Raji (cell line): ENCODE measurements around the gene FXYD7.
A peak's percentile ranks its signal among the peaks of the same experiment; 100 is the strongest.

Experiments used
- POLR2A ChIP-seq: IDR thresholded peaks from 2 replicates; pipeline ENCODE4 v1.6.1; 2011; ENCODE audit warnings: low read depth, low read length, control low read depth; ENCODE audit not compliant: insufficient read depth

The FXYD7 gene

DNA sequence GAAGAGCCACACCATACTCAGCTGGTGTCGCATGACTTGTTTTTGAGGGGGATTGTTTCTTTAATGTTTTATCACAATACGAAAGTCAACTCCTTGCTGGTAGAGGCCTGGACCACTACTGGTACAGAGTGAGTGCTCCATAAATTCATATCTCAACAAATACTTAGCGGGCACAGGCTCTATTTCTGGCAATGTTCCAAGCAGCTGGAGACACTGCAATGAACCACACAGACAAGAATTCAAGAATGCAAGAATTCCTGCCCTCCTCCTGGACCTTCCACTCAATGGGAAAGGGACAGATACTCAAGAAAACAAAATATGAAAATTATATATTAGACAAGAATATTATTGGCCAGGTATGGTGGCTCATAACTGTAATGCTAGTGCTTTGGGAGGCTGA lies 6.4 kb downstream of the FXYD7 start:
- TF ChIP-seq POLR2A, result no peak

DNA sequence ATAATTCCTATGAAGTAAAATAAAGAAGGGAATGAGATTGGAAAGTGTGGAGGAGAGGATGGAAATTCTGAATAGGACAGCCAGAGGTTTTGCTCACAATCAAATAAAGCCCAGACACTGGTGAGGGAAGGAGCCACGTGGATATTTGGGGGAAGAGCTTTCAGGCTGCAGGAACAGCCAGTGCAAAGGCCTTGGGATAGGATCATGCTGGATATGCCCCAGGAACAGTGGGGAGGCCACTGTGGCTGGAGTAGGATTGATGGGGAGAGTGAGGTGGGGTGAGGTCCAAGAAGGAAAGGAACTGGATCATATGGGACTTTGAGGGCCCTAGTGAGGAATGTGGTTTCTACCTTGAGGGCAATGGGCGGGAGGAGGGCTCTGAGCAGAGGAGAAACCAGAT lies 7.4 kb downstream of the FXYD7 start:
- TF ChIP-seq POLR2A, result no peak

DNA sequence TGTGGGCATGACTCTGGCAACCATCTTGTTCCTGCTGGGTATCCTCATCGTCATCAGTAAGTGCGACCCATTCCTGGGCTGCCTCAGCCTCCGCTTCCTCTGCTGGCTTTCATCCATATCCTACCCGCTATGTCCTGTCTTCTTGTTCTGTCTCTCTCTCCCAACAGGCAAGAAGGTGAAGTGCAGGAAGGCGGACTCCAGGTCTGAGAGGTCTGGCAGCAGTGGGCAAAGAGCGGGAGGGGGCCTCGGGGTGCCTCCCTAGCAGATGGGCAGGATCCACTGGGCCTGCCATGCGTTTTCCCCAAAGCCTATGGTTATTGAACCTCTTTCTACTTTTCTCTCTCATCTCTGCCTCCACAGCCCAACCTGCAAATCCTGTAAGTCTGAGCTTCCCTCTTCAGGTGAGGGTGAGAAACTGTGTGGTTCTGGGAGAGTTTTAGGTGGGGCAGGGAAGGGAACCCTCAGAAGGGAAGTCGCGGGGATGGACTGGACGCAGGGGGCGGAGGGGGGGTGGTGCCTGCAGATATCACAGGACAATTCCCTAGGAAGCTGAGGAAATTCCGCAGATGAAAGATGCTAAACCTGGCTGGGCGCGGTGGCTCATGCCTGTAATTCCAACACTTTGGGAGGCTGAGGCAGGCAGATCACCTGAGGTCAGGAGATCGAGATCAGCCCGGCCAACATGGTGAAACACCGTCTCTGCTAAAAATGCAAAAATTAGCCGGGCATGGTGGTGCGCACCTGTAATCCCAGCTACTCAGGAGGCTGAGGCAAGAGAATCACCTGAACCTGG lies 8.4 kb downstream of the FXYD7 start:
- TF ChIP-seq POLR2A, result no peak

DNA sequence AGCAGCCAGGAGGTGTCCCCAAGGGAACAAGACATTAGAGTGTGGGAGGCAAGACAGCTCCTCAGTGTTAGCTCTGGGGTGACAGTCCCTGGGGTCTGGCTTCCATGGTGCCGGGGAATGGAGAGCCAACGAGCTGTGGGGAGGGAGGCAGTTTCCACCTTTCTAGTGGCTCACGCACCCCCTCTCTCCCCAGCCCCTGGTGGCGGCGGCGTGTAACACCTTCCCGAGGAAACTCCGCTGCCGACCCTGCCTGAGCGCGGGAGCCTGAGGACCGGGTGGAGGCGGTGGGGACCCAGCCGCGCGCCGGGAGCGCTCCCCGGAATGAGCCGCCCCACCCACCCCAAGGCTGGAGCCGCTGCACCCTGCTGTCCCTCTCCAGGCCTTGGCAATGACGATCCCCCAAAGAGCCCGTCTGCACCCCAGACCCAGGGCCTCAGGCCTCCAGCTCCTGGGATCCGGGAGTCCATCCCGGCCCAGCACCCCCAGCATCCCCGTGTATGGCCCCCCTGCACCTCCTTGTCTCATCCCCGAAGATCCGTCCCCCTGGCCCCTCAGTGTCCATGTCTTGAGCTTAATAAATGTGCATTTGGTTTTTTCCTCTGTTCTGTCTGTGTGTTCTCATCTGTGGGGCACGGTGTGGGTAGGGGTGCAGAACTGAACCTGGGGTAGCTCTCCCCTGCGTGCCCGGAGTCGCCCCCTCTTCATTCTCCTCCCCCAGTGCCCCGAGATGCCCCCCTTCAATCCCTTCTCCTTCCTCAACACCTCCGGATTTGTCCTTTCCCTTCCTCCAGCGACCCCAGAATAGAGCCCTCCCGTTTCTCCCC lies 10.9 kb downstream of the FXYD7 start:
- no peak for TF ChIP-seq POLR2A

DNA sequence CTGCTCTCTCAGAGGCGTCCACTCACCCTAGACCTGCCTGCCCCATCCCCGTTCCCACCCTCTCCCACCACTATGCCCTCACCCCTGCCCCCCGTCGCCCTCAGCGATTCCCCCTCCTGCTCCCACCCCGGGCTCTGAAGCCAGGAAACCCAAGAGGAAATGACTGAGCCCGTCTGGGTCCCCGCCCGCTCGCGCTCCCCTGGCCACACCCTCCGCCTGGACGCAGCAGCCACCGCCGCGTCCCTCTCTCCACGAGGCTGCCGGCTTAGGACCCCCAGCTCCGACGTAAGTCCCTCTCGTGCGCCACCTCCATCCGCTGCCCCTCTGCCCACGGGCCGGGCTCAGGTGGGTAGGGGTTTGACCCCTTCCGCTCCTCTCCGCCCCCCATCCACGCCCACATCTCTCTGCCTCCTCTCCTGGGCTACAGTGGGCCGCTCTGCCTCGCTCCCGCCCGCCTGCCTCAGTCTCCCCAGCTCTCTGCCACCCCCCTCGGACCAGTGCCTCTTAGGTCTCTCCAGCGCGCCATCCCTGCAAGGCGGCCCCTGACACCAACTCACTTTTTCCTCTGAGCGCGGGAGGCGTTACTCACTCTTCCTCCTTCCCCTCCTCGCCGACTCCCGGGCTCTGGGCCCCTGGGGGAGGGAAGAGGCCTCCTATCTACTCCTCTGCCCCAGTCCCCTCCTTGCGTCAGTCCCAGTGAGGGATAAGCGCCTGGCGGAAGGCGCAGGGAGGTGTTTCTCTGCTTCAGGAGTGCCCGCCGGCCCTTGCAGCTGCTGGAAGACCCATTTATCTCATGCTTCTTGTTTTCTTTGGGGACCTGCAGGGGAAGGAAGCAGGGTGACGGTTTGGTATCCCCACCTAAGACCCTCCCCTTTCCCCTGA lies 11.7 kb downstream of the FXYD7 start, which contains the start of gene FXYD5:
Gene FXYD5, plus strand, starts transcription at position 211 of the 882 bp plus-strand sequence. CDS start 816 bp downstream, outside the sequence.
- TF ChIP-seq POLR2A, result peak; percentile 83

DNA sequence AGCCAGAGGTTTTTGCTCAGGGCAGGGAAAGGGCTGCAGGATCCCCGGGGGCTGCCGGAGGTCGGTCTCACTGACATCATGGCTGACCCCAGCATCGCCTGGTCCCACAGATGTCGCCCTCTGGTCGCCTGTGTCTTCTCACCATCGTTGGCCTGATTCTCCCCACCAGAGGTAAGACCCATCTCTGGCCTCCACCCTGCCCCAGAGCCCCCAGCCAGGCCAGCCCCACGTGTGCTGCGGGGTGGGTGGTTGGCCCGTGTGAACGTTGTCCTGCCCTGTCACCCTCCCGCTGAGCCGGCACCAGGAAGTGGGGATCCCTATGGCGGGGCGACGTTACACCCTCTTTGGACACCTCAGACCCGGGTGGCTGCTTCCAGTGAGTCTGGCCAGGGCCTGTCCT lies 12.4 kb downstream of the FXYD7 start:
- TF ChIP-seq POLR2A, result no peak

DNA sequence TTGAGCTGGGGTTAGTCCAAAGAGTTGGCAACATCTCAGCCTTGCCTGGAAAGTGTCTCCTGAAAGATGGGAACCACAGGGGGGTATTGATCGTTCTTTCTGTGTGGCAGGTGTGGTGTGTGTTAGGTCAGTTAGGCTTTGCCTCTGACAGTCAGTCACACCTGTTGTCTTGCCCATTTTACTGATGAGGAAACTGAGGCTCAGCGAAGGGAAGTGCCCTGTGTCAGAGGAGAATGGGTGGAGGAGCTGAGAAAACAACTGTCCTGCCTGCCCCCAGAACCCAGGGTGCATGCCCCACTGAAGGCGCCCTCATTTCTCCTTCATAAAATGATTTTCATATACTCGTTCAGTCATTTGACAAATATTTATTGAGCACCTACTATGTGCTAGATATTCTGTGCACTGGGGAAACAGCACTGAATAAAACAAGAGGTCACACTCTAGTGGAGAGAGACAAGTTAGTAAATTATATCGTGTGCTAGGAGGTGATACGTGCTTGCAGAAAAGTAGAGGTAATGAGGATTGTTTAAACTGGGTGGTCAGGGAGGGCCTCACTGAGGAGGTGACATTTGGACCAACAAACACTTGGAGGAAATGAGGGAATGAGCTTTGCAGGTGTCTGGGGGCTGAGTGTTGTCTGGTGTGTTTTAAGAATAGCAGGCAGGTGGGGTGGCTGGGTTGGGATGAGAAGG lies 13.1 kb downstream of the FXYD7 start:
- no peak for TF ChIP-seq POLR2A

DNA sequence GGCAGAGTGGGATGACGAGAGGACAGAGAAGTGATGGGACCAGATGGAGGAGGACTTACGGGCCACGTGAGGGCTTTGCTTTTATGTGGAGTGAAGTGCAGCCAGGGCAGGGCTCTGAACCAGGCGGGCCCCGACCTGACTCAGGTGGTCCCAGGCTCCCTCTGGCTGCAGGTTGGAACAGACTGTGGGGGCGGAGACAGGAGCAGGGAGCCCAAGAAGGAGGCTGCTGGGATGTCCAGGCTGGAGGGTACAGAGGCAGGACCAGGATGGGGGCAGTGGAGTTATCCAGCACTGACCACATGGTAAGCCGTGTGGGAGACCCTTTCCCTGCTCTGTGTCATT lies 13.6 kb downstream of the FXYD7 start:
- TF ChIP-seq POLR2A, result no peak

DNA sequence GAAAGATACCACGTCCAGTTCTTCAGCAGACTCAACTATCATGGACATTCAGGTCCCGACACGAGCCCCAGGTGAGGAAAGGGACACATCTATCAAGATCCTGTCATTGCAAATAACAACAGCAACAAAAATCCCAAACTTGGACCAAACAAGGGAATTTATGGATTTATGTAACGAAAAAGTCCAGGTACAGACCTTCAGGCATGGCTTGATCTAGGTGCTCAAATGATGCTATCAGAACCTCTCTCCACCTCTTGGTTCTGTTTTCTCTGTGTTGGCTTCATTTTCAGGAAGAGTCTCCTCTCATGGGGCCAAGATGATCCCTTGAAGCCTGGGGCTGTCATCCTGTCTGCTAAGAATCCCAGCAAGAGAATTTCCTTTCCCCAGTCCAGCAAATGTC lies 14.4 kb downstream of the FXYD7 start:
- no peak for TF ChIP-seq POLR2A

DNA sequence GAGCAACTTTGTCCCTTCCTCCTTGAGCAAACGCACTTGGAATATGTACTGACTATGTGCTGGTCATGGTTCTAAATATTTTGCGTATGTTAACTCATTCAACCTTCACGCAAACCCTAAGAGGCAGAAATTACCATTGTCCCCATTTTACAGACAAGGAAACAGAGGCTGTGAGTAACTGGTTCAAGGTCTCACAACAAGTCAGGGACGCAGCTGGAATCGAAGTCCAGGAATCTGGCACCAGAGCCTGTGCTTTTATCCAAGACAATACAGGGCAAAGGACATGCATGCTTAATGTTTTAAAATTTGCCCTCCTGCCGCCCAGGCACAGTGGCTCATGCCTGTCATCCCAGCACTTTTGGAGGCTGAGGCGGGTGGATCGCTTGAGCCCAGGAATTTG lies 16.6 kb downstream of the FXYD7 start:
- no peak for TF ChIP-seq POLR2A

DNA sequence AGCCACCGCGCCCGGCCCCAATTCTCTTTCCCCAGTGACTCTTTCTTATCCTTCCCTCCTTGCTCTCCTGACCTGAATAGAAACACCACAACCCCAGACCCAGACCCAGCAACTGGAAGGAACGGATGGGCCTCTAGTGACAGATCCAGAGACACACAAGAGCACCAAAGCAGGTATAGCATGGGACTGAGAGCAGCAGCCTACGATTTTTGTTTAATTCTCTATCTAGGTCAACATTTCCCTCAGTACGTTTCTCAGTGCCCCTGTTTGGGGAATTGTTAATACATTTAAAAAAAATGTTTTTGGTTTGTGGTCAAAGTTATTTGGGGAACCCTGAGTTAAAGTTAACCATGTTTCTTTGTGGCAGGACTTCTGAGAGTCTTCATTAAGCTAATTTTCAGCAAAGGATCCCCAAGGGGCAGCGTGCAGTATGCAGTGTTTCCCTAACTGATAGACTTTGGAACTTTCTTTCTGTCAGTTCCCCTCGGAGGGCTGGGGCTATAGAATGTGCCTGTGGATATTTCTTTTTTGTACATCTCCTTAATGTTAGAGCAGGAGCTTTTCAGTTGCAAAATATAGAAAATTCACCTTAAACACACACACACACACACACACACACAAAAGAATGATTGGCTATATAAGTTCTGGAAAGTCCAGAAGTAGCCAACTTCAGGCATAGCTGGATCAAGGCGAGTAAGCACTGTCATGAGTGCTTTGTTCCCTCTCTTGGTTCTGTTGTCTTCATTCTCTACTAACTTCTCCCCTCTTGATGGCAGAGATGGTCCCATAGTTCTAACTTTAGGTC lies 17.8 kb downstream of the FXYD7 start:
- TF ChIP-seq POLR2A, result no peak

DNA sequence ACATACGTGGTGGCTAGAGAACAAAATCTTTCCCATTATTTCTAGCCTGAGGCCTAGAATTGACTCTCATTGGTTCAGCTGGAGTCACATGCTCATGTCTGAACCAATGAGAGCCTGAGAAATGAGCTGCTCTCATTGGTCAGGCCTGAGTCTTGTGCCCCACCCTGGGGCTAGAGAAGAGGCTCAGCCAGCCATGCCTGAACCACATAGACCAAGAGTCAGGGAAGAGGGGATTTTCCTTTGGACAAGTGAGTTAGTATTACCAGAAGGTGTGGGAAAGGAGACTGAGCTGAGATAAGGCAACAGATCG lies 18.3 kb downstream of the FXYD7 start:
- no peak for TF ChIP-seq POLR2A

DNA sequence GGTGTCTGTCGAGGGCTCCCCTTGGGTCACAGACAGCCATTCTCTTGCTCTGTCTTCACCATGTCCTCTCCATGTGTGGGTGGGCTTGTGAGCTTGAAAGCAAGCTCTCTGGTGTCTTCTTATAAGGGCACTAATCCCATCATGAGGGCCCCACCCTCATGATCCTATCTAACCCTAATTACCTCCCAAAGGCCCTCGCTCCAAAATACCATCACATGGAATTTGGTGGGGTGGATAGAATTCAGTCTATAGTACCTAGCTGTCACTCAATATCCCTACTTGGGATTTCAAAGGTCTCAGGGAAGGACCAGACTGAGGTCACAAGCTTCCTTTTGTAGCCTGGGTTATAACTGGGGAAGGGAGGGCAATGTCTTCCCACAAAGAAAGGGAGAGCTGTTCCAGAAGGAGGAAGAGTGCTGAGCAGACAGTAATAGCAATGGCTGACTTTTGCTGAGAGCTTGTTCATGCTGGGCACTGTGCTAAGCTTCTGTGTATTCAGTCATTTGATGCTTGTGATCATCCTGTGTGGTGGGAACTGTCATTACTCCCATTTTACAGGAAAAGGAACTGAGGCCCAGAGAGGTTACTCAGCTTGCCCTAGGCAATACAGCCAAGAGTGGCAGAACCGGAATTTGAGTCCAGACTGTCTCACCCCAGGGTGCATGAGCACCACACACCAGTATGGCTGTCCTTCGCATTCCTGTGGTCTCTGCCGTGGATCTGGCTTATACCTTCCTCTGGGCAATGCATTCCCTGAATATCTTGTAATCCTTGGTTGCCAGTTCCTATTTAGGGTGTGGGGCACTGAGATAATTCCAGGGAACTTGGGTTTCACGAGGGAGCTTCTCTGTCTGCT lies 19.6 kb downstream of the FXYD7 start:
- no peak for TF ChIP-seq POLR2A

DNA sequence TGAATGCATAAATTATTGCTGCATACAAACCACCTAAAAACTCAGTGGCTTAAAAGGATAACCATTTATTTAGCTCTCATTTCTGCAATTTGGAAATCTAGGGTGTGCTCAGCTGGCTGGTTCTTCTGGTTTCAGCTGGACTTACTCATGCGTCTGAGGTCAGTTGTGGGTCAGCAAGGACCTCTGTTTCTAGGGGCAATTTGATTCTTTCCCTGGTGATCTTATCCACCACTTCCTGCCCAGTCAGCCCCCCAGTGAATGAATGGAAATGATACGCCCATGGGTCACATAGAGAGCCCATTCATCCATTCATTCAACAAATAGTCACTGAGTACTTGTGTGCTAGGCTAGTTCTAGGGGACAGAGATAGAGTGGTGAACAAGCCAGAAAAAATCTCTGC lies 21.4 kb downstream of the FXYD7 start:
- no peak for TF ChIP-seq POLR2A
